DMS153 treated with DMSO at 0.1 percent for 48 hours (cell line): ENCODE results near the gene PPP6R3.

Source experiments
- DNase-seq: peaks from one replicate; lab custom pipeline; 2025; ENCODE audit not compliant: unreplicated experiment; lab: John Stamatoyannopoulos, UW

PPP6R3 gene

GRCh38 chr11:68481579-68482240 is 21.2 kb downstream of the PPP6R3 start:
- DNase-seq, result no peak

GRCh38 chr11:68488623-68489022 is 28.1 kb downstream of the PPP6R3 start:
- DNase-seq, result no peak

- no peak for DNase-seq
Observed at GRCh38 chr11:68495220-68495729, 34.7 kb downstream of the PPP6R3 start.

DNA sequence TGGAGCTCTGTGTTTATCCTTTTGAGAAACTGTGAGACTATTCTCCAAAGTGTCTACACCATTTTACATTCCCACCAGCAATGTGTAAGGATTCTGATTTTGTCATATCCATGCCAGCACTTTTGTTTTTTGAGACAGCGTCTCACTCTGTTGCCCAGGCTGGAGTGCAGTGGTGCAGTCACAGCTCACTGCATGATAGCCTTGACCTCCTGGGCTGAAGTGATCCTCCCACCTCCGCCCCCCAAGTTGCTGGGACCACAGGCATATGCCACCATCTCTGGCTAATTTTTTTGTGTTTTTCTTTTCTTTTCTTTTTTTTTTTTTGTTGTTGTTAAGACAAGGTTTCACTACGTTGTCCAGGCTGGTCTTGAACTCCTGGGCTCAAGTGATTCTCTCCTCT is 35.3 kb downstream of the PPP6R3 start:
- DNase-seq, result no peak

DNA sequence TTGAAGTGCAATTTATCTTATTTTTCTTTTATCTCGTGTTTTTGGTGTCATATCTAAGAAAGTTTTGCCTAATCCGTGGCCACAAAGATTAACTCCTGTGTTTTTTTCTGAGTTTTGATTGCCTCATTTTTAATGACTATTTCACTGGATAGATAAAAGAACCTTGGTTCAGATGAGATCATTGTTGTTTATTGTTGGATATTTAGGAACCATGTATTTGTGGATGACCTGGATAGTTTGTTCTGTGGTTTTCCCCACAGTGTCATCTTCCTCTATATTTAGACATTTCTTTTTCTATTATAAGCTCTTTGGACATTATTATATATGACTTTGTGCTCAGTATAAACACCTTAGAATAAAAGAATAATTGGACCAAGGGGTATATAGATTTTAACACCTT is 37.2 kb downstream of the PPP6R3 start:
- DNase-seq, result no peak

DNA sequence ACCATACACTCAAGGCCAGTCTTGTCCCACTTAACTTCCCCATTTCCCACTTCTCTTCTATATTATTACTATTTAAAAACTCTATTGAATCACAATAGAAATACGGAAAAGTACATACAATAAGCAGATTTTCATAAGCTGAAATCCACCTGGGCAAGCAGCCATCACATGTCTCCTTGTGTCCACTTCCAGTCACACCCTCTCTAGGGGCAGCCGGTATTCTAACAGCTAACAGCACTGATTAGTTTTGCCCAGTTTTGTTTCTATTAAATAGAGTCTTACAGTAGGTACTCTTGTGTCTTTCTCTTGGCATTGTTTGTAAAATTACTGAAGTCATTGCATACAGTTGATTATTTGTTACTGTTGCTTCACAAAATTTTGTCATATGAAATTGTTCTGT is 37.8 kb downstream of the PPP6R3 start:
- DNase-seq, result no peak

DNA sequence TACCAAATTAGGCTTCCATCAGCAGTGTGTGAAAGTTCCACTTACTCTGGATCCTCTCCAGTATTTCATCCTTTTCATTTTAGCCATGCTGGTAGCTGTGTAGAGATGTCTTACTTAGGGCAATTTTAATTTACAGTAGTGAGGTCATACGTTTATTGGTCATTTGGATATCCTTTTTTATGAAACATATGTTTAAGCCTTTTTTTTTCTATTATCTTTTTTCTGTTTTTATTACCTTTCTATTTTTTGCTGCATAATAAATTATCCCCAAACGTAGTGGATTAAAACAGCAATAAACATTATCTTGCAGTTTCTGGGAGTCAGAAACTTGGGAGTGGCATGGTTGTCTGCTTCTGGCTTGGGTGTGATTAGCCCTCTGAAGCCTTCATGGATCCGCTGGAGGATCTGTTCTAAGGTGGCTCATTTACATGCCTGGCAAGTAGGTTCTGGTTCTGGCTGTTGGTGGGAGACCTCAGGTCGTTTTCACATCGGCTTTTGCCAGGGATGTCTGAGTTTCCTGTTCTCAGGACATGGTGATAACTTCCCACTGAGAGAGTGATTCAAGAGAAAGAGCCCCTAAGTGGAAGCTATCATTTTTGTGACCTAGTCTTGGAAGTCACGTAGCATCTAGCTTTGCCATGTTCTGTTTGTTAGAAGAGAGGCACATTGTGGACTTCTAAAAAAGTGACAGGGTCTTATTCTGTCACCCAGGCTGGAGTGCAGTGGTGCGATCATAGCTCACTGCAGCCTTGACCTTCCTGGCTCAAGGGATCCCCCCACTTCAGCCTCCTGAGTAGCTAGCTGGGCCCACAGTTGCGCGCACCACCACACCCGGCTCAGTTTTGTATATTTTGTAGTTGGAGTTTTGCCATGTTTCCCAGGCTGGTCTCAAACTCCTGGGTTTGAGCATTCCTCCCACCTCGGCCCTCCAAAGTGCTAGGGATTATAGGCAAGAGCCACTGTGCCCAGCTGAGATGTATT is 38.6 kb downstream of the PPP6R3 start:
- DNase-seq, result no peak

DNA sequence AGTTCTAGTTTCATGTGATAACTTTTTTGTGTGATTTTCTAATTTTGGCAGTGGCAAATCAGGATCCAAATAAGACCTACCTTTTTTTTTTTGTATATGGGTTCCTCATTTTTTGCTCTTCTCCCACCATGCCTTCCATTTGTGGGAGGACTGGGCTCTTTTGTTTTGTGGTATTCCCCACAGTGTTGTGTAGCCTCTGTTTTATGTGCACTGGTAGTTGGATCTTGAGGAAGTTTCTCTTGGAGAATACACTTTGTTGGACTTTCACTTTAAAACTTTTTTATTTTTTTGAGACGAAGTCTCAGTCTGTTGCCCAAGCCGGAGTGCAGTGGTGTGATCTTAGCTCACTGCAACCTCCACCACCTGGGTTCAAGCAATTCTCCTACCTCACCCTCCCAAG is 39.7 kb downstream of the PPP6R3 start:
- no peak for DNase-seq

DNA sequence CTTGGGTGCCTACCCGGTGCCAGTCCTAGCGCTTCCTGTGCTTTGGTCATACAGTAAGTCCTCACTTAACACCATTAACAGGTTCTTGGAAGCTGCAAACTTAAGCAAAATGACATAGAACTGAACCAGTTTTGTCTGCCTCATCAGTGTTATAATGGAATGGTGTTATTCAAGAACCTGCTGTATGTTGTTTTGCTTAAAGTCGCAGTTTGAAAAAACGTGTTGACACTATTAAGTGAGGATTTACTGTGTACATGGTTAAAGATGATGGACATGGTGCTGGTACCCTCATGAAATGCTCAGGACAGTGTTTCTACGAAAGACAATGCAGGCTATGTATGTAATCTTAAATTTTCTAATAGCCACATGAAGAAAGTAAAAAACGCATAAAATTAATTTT is 41.3 kb downstream of the PPP6R3 start:
- no peak for DNase-seq

GRCh38 chr11:68503251-68503687 is 42.7 kb downstream of the PPP6R3 start:
- no peak for DNase-seq

GRCh38 chr11:68503792-68504191 is 43.2 kb downstream of the PPP6R3 start:
- no peak for DNase-seq

DNA sequence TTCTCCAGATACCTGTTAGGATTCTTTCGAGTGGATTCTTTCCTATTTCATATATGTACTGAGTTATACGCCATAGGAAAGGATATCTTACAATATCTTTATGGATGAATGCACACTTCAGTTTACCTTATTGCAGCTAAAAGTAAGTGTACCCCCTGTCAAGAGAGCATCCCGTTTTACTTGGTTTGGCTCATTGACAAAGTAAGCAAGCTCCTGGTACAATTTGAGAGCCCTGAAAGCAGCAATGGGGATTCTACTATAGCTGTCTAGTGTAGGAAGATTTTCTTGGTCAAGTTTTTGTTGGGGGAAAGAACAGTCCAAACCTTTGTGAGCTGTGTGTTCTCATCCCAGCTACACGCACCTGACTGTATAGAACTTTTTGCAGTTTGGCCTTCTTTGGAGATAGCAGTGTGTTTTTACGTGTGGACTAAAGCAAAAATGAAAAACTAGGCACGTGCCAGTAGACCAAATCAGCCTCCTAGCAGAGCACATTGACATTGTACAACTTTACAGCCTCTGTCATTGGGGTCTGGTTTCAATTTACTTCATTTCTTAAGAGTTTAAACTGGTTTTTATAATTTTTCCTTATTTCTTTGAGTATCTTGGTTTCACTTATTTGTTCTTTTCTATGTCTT is 44.0 kb downstream of the PPP6R3 start:
- no peak for DNase-seq

DNA sequence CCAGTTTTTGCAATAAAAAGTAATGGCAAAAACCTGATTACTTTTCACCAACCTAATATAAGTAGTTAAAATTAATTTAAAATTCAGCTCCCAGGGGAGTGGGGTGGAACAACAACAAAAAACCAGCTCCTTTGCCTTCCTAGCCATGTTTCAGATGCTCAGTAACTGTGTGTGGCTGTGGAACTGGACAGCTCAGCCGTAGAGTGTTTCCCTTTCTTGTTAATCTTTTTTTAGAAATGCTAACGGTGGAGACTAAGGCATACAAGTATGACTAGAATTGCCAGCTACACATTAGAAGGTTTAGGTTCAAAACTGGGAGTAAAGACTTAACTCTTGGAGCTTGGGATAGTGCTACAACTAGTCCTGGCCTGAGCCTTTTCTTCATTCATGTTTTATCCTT is 45.0 kb downstream of the PPP6R3 start:
- no peak for DNase-seq

GRCh38 chr11:68506908-68507307 is 46.4 kb downstream of the PPP6R3 start:
- DNase-seq, result no peak

- no peak for DNase-seq
Observed at GRCh38 chr11:68508425-68508824, 47.9 kb downstream of the PPP6R3 start.

DNA sequence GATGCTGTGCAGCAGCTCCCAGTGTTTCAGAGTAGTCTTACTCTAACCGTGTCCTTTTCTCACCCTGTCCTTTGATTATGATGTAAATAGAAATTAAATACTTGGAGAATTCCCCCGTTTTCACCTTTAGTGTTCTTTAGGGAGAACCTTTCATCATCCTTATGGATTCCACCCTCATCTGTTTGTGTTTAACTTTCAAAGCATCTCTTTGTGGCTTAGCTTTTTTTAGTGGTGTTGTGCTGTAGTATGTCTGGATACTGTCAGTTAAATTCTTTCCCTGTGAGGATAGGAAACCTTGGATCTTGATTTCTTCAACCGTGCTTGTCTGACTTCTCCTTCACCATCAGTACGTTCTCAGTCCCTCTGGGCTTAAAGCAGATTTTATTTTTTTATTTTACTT is 48.5 kb downstream of the PPP6R3 start:
- DNase-seq, result no peak

- DNase-seq, result no peak
Observed at GRCh38 chr11:68513930-68514487, 53.5 kb downstream of the PPP6R3 start.

DNA sequence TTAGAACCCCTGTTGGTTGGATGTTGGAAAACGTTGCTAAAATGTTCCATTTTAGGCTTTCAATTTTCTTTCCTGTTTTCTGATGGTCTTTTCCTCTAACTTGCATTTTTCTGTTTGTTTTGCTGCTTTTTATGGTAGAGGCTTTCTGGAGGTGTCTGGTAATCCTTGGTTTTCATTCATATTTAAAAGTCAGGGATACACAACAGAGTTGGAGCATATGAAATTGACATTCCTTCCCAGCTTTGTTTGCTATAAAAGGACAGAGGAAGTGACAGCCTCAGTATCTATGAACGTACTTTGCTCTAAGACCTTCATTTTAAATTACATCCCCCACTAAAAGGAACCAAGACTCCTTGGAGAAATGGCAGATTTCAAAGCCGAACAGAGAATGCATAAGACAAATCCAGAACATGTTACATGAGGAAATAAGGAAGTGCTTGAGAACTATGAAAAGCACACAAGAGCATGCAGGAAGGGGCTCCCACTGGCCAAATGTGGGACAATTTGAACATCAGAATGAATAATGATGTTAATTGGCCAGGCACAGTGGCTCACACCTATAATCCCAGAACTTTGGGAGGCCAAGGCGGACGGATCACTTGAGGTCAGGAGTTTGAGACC is 56.7 kb downstream of the PPP6R3 start:
- no peak for DNase-seq

- DNase-seq, result no peak
Observed at GRCh38 chr11:68518191-68518590, 57.6 kb downstream of the PPP6R3 start.

- no peak for DNase-seq
Observed at GRCh38 chr11:68521969-68522652, 61.6 kb downstream of the PPP6R3 start.
